PC-9 (cell line): ENCODE measurements around the gene CCDC81. TPM values are rescaled to one million over a fixed set of nuclear protein-coding genes. Genes with fewer than 3 reads are reported as not detected.

ENCODE experiments used
- total RNA-seq: library from RNA; stranded (reverse); gene quantifications from 2 replicates; pipeline ENCODE4 v1.2.3, GENCODE V29; 2021

CCDC81 gene
- total RNA-seq, 1 experiment from 2014 or later, result 0.65 TPM

Other genes starting within 250 kb of the CCDC81 start
- gene EED, start 130.1 kb upstream of the CCDC81 start, total RNA-seq, result 33.4 and 37.4 TPM in 2 replicates
- 34.5 and 42.0 TPM in 2 replicates for gene HIKESHI, start 72.6 kb upstream of the CCDC81 start, total RNA-seq